Activated CD4-positive, CD25-positive, alpha-beta regulatory T cell treated with anti-CD3 and anti-CD28 coated beads, Interleukin-2, amount 50 U/mL, for 72 hours (primary cell): ENCODE measurements around the gene CA10.

Experiments
- DNase-seq: peaks from one replicate; pipeline ENCODE4 v3.0.0; 2021

The CA10 gene

GRCh38 chr17:51946311-51946710 lies 212.2 kb downstream of the CA10 start:
- DNase-seq, result no peak

DNA sequence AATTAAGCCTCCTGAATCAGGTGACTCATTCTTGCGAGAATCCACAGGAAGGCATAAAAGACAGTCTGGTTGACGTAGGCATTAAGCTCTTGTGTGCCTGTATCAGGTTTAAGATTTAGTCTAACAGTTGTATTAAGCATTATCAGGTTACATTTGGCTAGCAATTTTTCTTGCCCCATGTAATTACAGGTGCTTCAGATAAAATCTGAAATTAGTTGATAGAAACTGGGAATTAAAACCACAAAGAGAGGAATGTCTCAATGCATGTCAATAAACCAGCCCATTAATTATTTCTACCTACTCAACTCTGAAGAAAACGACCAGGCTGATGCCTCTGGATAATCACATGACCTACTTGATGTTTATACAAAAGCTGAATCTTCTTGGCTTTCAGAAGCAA lies 217.2 kb downstream of the CA10 start:
- DNase-seq, result no peak

DNA sequence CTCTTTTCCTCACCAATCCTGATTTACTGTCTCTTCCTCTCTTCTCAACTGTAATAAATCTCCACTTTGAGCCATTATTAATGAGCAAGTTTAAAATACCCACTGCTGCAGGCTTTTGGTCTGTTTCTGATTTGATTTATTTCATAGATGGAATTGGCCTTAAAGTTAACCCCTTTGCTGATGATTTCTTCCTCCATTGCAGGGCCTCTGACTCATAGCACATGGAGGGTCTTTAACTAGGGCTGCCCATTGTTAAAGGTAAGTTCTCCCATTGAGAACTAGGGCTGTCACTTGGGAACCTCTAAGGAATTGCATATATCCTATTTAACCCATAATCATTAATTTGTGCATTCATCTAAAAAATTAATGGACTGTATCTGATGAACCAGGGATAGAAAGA lies 221.2 kb downstream of the CA10 start:
- DNase-seq, result no peak

DNA sequence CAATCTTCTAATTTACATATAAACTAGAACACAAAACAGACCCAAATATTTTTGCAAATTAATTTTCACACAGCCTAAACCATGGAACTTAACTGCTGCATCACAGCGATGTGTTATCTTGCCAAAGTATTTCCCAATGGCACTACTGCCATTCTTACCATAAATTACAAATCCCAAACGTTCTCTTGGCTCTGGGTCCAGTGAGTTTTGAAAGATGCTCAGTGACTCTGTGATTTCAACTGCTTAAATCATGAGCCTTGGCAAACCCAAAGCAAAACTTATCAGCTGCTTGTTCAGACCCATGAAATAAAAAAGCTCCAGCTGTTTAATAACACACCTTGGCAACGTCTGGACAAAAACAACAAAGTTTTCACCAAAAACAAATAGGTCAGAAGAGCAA lies 223.0 kb downstream of the CA10 start:
- no peak for DNase-seq

DNA sequence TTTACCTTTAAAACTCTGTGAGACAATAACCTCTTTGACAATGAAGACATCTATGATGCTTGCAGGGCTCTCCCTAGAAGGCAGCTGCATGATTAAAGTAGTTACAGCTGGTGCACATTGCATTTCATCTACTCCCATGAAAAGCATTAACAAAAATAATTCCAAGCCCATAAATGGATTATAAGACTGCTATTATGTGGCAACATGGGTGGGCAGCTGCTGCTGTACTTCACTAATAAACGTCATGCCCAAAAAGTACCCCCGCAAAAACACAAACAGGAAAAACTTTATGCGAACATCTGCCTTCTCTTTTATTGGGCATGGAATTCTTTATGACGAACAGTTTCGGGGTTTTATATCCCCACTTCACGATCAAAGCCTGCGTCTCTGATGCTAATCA lies 224.9 kb downstream of the CA10 start:
- DNase-seq, result no peak

- no peak for DNase-seq
Observed at GRCh38 chr17:51926448-51926847, 232.1 kb downstream of the CA10 start.

DNA sequence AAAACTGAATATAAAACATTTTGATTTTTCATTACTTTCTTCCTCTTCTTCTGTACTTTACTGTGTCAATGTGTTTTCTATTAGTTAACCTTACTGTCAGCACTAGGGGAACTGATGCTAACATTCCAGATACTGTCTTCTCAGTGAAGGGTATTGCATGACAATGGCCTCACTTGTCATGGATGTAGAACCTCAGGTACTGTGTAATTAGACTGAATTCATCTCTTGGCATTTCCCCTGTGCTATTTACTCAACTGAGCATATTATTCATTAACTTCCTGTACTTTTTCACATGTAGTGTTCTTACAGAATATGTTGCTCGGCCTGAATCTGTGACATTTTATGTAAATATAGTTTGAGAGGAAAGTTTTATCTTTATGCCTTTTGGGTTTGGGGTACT lies 237.0 kb downstream of the CA10 start:
- DNase-seq, result no peak

- no peak for DNase-seq
Observed at GRCh38 chr17:51914577-51914976, 243.9 kb downstream of the CA10 start.

- no peak for DNase-seq
Observed at GRCh38 chr17:51913491-51914205, 244.9 kb downstream of the CA10 start.

DNA sequence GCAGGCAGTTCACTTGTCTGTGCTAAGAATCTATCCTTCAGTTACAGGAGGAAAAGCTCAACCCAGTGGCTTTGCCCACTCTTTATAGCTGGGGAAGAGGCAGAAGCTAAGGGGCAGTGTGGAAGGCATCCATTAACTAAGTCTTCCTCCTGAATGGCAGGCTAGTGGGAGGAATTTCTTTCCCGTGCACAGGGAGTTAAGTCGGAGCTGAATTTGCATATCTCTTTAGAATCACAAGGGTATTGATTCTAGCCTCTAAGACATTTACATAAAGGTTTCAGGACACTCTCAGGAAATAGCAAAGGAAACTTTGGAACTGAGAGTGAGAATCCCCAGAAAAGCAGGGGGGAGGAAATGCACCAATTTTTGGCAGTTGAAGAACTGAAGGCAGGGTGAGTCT lies 245.6 kb downstream of the CA10 start:
- no peak for DNase-seq

GRCh38 chr17:51911237-51911636 lies 247.3 kb downstream of the CA10 start:
- DNase-seq, result no peak

DNA sequence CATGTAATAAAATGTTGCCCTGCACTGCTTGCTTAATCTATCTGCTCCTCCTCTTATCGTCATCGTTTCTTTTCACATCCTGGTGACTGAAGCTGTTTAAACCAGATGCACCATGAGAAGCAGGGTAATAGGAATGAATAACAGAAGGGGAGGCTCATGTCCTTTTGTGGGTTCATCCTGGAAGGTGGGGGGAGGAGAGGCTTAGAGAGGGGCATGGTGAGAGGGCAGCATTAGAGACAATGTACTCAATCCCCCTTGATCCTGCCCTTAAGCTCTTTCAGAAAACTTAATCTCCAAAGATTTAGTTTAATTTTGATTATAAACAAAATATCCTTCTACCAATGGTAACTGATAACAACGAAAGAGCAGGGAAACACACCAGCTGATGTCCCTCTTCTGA lies 248.5 kb downstream of the CA10 start:
- no peak for DNase-seq

GRCh38 chr17:51908841-51909537 lies 249.5 kb downstream of the CA10 start:
- DNase-seq, result no peak

- no peak for DNase-seq
Observed at GRCh38 chr17:51907041-51907440, 251.5 kb downstream of the CA10 start.

DNA sequence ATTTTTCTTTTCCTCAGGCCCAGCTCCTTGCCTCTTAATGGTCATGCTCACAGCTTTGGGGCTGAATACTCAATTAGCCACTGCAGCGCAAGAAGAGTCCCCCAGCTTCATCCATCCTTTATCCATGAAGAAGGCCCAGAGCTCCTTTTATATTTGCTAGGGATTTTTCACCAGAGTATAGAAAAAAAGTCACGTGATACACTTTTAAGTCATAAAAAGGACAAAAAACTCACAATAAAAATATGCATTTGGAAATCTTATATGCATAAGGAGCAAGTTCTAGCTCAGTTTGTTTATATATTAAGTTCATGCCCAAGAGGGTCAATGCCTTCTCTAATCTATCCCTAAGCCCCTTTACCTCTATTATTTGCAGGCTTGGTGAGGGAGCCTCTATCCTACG lies 254.1 kb downstream of the CA10 start:
- DNase-seq, result no peak

DNA sequence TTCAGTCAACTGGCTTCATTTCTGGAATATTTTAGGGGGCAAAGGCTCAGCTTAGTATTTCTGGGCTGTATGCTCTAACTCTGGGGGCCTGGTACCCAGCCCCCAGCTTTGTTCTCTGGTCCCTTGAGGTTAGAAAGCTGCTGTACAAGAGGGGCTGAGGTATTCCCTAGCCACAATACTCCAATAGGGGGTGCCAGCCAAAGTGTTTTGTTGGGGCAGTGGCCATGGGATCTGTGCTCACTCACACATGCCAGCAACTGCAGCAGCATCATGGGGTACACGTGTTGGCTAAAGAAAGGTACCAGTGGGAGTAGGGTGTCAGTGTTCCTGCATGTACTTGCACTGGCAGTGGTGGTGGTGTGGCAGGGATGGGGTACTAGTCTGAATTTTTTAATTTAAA lies 257.3 kb downstream of the CA10 start:
- no peak for DNase-seq

DNA sequence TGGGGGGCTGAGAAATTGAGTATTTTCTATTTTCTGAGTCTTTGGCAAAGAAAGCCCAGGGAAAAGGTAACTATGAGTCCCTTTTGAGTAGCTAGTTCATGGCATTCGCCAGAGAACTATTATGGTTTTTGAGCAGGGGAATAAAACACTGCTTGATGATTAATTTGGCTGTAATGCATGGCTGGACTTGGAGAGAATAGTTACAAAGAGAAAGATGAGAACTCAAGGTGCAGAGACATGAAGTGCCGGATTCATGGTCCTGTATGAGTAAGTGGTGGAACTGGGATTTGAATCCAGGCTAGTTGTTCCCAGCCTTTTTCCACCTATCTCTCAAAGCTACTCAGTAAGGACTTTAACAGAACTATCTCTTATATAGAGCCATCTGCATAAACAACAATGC lies 266.6 kb downstream of the CA10 start:
- DNase-seq, result no peak

DNA sequence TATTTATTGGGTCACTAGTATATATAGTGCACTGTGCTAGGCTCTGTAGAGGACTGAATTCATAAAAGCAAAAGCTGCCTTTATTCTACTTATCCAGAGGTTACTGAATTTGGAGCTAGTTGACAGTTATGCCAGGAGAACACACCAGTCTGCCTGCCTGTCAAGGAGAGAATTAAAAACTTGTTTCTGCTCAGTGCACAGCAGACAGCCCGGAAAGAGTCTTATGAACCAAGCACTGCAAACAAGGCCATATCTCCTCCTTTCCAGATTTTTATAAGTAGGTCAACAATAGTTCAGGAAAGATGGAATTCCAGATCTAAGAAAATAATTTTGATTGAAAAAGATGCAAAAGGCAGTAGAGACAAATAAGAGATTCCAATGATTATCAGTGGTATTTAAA lies 267.8 kb downstream of the CA10 start:
- no peak for DNase-seq

GRCh38 chr17:51888816-51889215 lies 269.7 kb downstream of the CA10 start:
- no peak for DNase-seq

DNA sequence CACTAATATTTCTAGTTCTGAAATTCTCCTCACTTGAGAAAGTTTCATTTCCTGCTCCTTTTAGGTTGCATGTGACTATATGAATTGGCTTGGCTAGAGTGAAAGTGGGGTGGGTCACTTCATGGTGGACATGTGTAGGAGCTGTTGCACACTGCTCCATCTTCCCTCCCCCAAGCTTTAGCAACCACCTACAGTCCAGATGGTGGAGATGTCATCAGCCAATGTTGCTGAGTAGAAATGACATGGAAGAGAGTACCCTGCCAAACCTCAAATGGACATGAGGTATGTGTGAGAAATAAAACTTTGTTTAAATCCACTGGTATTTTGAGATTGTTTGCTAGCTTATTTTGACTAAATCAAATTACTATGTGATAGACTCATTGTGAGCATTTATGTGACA lies 281.5 kb downstream of the CA10 start:
- no peak for DNase-seq

GRCh38 chr17:51873302-51873701 lies 285.2 kb downstream of the CA10 start:
- DNase-seq, result no peak

GRCh38 chr17:51869387-51869786 lies 289.1 kb downstream of the CA10 start:
- DNase-seq, result no peak

- DNase-seq, result no peak
Observed at GRCh38 chr17:51860954-51861561, 297.5 kb downstream of the CA10 start.

DNA sequence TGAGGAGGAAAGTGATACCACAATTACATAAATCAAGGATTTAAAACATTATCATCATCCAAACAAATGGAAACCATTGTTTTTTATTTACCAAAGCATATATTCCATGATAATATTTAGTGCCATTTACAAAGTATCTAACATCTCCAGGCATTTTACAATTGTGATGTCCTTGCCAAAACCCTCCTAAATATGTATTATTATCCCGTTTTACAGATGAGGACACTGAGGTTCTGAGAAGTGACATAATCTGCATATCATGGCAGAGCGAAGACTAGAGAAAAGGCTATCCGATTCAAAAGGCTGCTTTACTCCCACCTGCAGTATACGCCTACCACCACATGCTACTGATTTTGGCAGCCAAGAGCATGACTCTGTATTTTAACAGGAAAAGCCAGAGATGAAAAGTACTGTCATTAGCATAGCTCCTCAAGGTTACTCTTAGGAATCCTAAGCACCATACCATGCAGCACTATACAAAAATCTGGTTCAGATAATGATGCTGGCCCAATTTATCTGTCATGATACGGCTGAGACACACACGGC lies 301.4 kb downstream of the CA10 start:
- no peak for DNase-seq
